ENCODE results near the gene KIAA0513.
A peak's percentile ranks its signal among the peaks of the same experiment; 100 is the strongest.
"Not testable (repeated sequence)": the region's sequence is repeated elsewhere in the genome, so short reads cannot be mapped to it uniquely, and the experiment has no call there.

Gene KIAA0513

GRCh38 chr16:85028685-85029407, 1.3 kb downstream of the KIAA0513 start:
- peak overlapping the region; percentile 1 to 25 (median 23) for H3K27ac Mint-ChIP-seq
- H3K4me3 Mint-ChIP-seq: peak overlapping the region; percentile 81 to 90 (median 82)
- no peak for TF ChIP-seq CTCF (IDR thresholded peaks at IDR 0.05; ENCODE audit: unreplicated experiment in 3 of 3)
- peaks cover 29% of the 10 kb centered on the region for H3K4me1 Mint-ChIP-seq
- H3K9me3 Mint-ChIP-seq: no peaks in the 10 kb centered on the region
- no peaks in the 10 kb centered on the region for H3K36me3 Mint-ChIP-seq (ENCODE audit: low read depth)
- peaks cover 26% of the 10 kb centered on the region for H3K27me3 Mint-ChIP-seq (ENCODE audit: low read depth)

GRCh38 chr16:85029408-85029784, 1.8 kb downstream of the KIAA0513 start:
- no peak for TF ChIP-seq CTCF (IDR thresholded peaks at IDR 0.05; ENCODE audit: unreplicated experiment in 3 of 3)
- peak overlapping the region in 2 of 3 experiments; percentile 23 to 25 for H3K27ac Mint-ChIP-seq
- H3K4me1 Mint-ChIP-seq: peaks cover 29% of the 10 kb centered on the region
- H3K9me3 Mint-ChIP-seq: no peaks in the 10 kb centered on the region
- H3K27me3 Mint-ChIP-seq (ENCODE audit: low read depth): peaks cover 26% of the 10 kb centered on the region
- peak overlapping the region; percentile 81 to 90 (median 82) for H3K4me3 Mint-ChIP-seq
- H3K36me3 Mint-ChIP-seq (ENCODE audit: low read depth): no peaks in the 10 kb centered on the region

GRCh38 chr16:85029981-85030401, 2.4 kb downstream of the KIAA0513 start:
- Mint-ChIP-seq H3K4me3 (peak overlapping the region in 2 of 3 experiments; percentile 38 to 39), H3K4me1 (peaks cover 29% of the 10 kb centered on the region), H3K36me3 (ENCODE audit: low read depth) (no peaks in the 10 kb centered on the region), H3K27me3 (ENCODE audit: low read depth) (peaks cover 26% of the 10 kb centered on the region), H3K27ac (peak overlapping the region in 1 of 3 experiments; percentile 23), H3K9me3 (no peaks in the 10 kb centered on the region)
- no peak for TF ChIP-seq CTCF (IDR thresholded peaks at IDR 0.05; ENCODE audit: unreplicated experiment in 3 of 3)

- TF ChIP-seq CTCF (IDR thresholded peaks at IDR 0.05; ENCODE audit: unreplicated experiment in 3 of 3): no peak
- Mint-ChIP-seq H3K27me3 (ENCODE audit: low read depth) (peaks cover 26% of the 10 kb centered on the region), H3K4me1 (peaks cover 29% of the 10 kb centered on the region), H3K36me3 (ENCODE audit: low read depth) (no peaks in the 10 kb centered on the region), H3K4me3 (peak overlapping the region; percentile 3 to 60 (median 30)), H3K9me3 (no peaks in the 10 kb centered on the region), H3K27ac (peak overlapping the region in 1 of 3 experiments; percentile 44)
These were observed 3.9 kb downstream of the KIAA0513 start for GRCh38 chr16:85031451-85031850.

GRCh38 chr16:85032187-85032586, 4.6 kb downstream of the KIAA0513 start:
- H3K9me3 Mint-ChIP-seq; H3K27ac Mint-ChIP-seq; H3K36me3 Mint-ChIP-seq (ENCODE audit: low read depth): not testable (repeated sequence)
- Mint-ChIP-seq H3K27me3 (ENCODE audit: low read depth) (peaks cover 26% of the 10 kb centered on the region), H3K4me1 (peaks cover 24% of the 10 kb centered on the region), H3K4me3 (peak overlapping the region in 1 of 3 experiments; percentile 36)

GRCh38 chr16:85033171-85033570, 5.6 kb downstream of the KIAA0513 start:
- Mint-ChIP-seq H3K4me3 (no peak overlapping the region), H3K9me3 (no peaks in the 10 kb centered on the region), H3K36me3 (ENCODE audit: low read depth) (no peaks in the 10 kb centered on the region), H3K27ac (no peak overlapping the region), H3K27me3 (ENCODE audit: low read depth) (peaks cover 24% of the 10 kb centered on the region), H3K4me1 (peaks cover 24% of the 10 kb centered on the region)
- TF ChIP-seq CTCF (IDR thresholded peaks at IDR 0.05; ENCODE audit: unreplicated experiment in 3 of 3): no peak
